ENCODE measurements around the gene SUMO4.

The SUMO4 gene

GRCh38 chr6:149389509-149390297, 10.4 kb upstream of the SUMO4 start:
- DNase-seq (ENCODE audit: low read depth), result no peak

- DNase-seq (ENCODE audit: low read depth), result no peak
These were observed 8.0 kb upstream of the SUMO4 start for GRCh38 chr6:149392093-149392492.

- DNase-seq (ENCODE audit: low read depth), result no peak
These were observed 7.5 kb upstream of the SUMO4 start for GRCh38 chr6:149392535-149392934.

GRCh38 chr6:149393002-149393679, 6.9 kb upstream of the SUMO4 start:
- DNase-seq (ENCODE audit: low read depth), result no peak

GRCh38 chr6:149395185-149395584, 4.9 kb upstream of the SUMO4 start:
- no peak for DNase-seq (ENCODE audit: low read depth)

GRCh38 chr6:149397384-149397783, 2.7 kb upstream of the SUMO4 start:
- no peak for DNase-seq (ENCODE audit: low read depth)

- DNase-seq (ENCODE audit: low read depth), result no peak
These were observed 3.5 kb downstream of the SUMO4 start for GRCh38 chr6:149403534-149403933.

- no peak for DNase-seq (ENCODE audit: low read depth)
These were observed 6.0 kb downstream of the SUMO4 start for GRCh38 chr6:149405823-149406765.

GRCh38 chr6:149409617-149410016, 9.6 kb downstream of the SUMO4 start:
- no peak for DNase-seq (ENCODE audit: low read depth)

GRCh38 chr6:149410557-149410956, 10.5 kb downstream of the SUMO4 start:
- no peak for DNase-seq (ENCODE audit: low read depth)

- no peak for DNase-seq (ENCODE audit: low read depth)
These were observed 13.9 kb downstream of the SUMO4 start for GRCh38 chr6:149414009-149414408.

- DNase-seq (ENCODE audit: low read depth), result no peak
These were observed 14.8 kb downstream of the SUMO4 start for GRCh38 chr6:149414821-149415220.

- DNase-seq (ENCODE audit: low read depth), result no peak
These were observed 19.8 kb downstream of the SUMO4 start for GRCh38 chr6:149419696-149420404.

- DNase-seq (ENCODE audit: low read depth), result no peak
These were observed 21.1 kb downstream of the SUMO4 start for GRCh38 chr6:149421132-149421531.

- no peak for DNase-seq (ENCODE audit: low read depth)
These were observed 22.5 kb downstream of the SUMO4 start for GRCh38 chr6:149422581-149422980.

- DNase-seq (ENCODE audit: low read depth), result no peak
These were observed 23.9 kb downstream of the SUMO4 start for GRCh38 chr6:149423964-149424440.

GRCh38 chr6:149425224-149425623, 25.2 kb downstream of the SUMO4 start:
- DNase-seq (ENCODE audit: low read depth), result no peak

GRCh38 chr6:149425754-149426153, 25.7 kb downstream of the SUMO4 start:
- DNase-seq (ENCODE audit: low read depth), result no peak

- no peak for DNase-seq (ENCODE audit: low read depth)
These were observed 28.5 kb downstream of the SUMO4 start for GRCh38 chr6:149428606-149429005.

- DNase-seq (ENCODE audit: low read depth), result no peak
These were observed 29.6 kb downstream of the SUMO4 start for GRCh38 chr6:149429427-149430360.

Data from stimulated activated CD8-positive, alpha-beta memory T cell treated with anti-CD3 and anti-CD28 coated beads, Interleukin-15, amount 100 ng/mL, for 24 hours (primary cell).